K562 treated with DMSO at 1 percent for 4 hours (cell line): ENCODE measurements around the gene OR1E2. TPM values are rescaled to one million over a fixed set of nuclear protein-coding genes. Genes with fewer than 3 reads are reported as not detected.

Experiments
- total RNA-seq: library from RNA; unstranded; fragments of 300-600 nt; gene quantifications from 2 replicates; pipeline ENCODE4 v1.2.3, GENCODE V29; 2022; ENCODE audit not compliant: insufficient read depth

OR1E2 gene
- total RNA-seq = not detected in 2 replicates

GRCh38 chr17:3433741-3434140 lies at the start of gene OR1E2:
Gene OR1E2 (minus strand): TSS chr17:3433841. CDS start chr17:3433841, 0 bp downstream.

GRCh38 chr17:3475812-3476610 lies 42.4 kb upstream of the OR1E2 start, which contains the start of gene ASPA:
Gene ASPA (plus strand): TSS chr17:3475997. CDS start chr17:3476160, 163 bp downstream.

GRCh38 chr17:3471599-3471998 lies 38.0 kb upstream of the OR1E2 start, which contains the start of gene SPATA22:
Gene SPATA22 (minus strand): TSS chr17:3471819. CDS start chr17:3469325, 2,494 bp downstream.

GRCh38 chr17:3411070-3411469 lies 22.6 kb downstream of the OR1E2 start, which contains the start of gene OR3A3:
Gene OR3A3 (plus strand): TSS chr17:3411370.

GRCh38 chr17:3398310-3398709 lies 35.3 kb downstream of the OR1E2 start, which contains the start of gene OR1E1:
Gene OR1E1 (minus strand): TSS chr17:3398410. CDS start chr17:3398410, 0 bp downstream.

GRCh38 chr17:3385869-3386816 lies 47.5 kb downstream of the OR1E2 start, which contains the start of gene OR3A2:
Gene OR3A2 (minus strand): TSS chr17:3386308.

Other genes with a start within 250 kb of the OR1E2 start
- not detected in 2 replicates for gene OR1A2, start 236.3 kb downstream of the OR1E2 start, total RNA-seq
- gene OR1A1, start 226.2 kb downstream of the OR1E2 start, total RNA-seq = not detected in 2 replicates
- not detected in 2 replicates for gene OR3A1, start 135.5 kb downstream of the OR1E2 start, total RNA-seq
- gene OR3A2, start 47.5 kb downstream of the OR1E2 start, total RNA-seq = not detected in 2 replicates
- gene OR1E1, start 35.4 kb downstream of the OR1E2 start, total RNA-seq = not detected in 2 replicates
- gene OR3A3, start 22.5 kb downstream of the OR1E2 start, total RNA-seq = not detected in 2 replicates
- gene SPATA22, start 38.0 kb upstream of the OR1E2 start, total RNA-seq = 1.2 TPM in 1 of 2 replicates, not detected in the other
- gene ASPA, start 42.2 kb upstream of the OR1E2 start, total RNA-seq = not detected in 2 replicates
- gene TRPV3, start 124.0 kb upstream of the OR1E2 start, total RNA-seq = not detected in 2 replicates
- 2.5 and 2.8 TPM in 2 replicates for gene TRPV1, start 175.6 kb upstream of the OR1E2 start, total RNA-seq
- 8.8 and 10.3 TPM in 2 replicates for gene SHPK, start 202.4 kb upstream of the OR1E2 start, total RNA-seq
- 13.6 and 14.9 TPM in 2 replicates for gene CTNS, start 202.9 kb upstream of the OR1E2 start, total RNA-seq
- 25.0 and 36.3 TPM in 2 replicates for gene TAX1BP3, start 234.7 kb upstream of the OR1E2 start, total RNA-seq
- gene EMC6, start 235.0 kb upstream of the OR1E2 start, total RNA-seq = 104 and 118 TPM in 2 replicates